GM12878 (cell line): ENCODE measurements around the gene BDH1. TPM values are rescaled to one million over a fixed set of nuclear protein-coding genes. Genes with fewer than 3 reads are reported as not detected.

Experiments used
- BACH1 ChIP-seq: fragments of 450-650 bp; IDR thresholded peaks from 2 replicates; pipeline ENCODE4 v1.6.1; 2017; ENCODE audit warnings: mild to moderate bottlenecking, borderline replicate concordance
- BCL11A ChIP-seq: IDR thresholded peaks from 2 replicates; pipeline ENCODE4 v1.6.1; 2011; ENCODE audit warnings: low read depth, low read length
- ESRRA ChIP-seq: IDR thresholded peaks from 2 replicates; pipeline ENCODE4 v1.6.1; 2012; ENCODE audit warnings: mild to moderate bottlenecking, low read length, improper control_type of control experiment
- ETV6 ChIP-seq, 2 experiments: fragments of 450-650 bp in 1 of 2; IDR thresholded peaks in 1 of 2; conservative IDR thresholded peaks in 1 of 2; 2 replicates each; pipeline ENCODE4 v1.6.1; 2014; ENCODE audit warnings: antibody characterized with exemption in 1 of 2, borderline replicate concordance in 1 of 2, low read depth in 1 of 2, mild to moderate bottlenecking in 1 of 2, moderate library complexity in 1 of 2
- FOS ChIP-seq: IDR thresholded peaks from 3 replicates; pipeline ENCODE4 v1.6.1; 2011; ENCODE audit warnings: borderline replicate concordance; ENCODE audit not compliant: insufficient read length; ENCODE audit errors: extremely low read depth
- GATAD2B ChIP-seq: fragments of 450-650 bp; conservative IDR thresholded peaks from 2 replicates; pipeline ENCODE4 v1.6.1; 2017; ENCODE audit warnings: low read depth, mild to moderate bottlenecking, moderate library complexity
- IRF3 ChIP-seq: fragments of 450-650 bp; IDR thresholded peaks from 2 replicates; pipeline ENCODE4 v1.6.1; 2014; ENCODE audit warnings: mild to moderate bottlenecking
- MYB ChIP-seq: fragments of 150-350 bp; IDR thresholded peaks from 2 replicates; pipeline ENCODE4 v1.6.1; 2014; ENCODE audit warnings: mild to moderate bottlenecking, low read depth, low read length, borderline replicate concordance
- NKRF ChIP-seq: fragments of 450-650 bp; conservative IDR thresholded peaks from 2 replicates; pipeline ENCODE4 v1.6.1; 2017; ENCODE audit warnings: mild to moderate bottlenecking, moderate library complexity
- PML ChIP-seq: IDR thresholded peaks from 2 replicates; pipeline ENCODE4 v1.6.1; 2012; ENCODE audit warnings: low read length, inconsistent platforms
- RAD21 ChIP-seq: IDR thresholded peaks from 2 replicates; pipeline ENCODE4 v1.6.1; 2011; ENCODE audit warnings: mild to moderate bottlenecking, low read depth, low read length, moderate library complexity; ENCODE audit not compliant: insufficient read depth
- RAD51 ChIP-seq: fragments of 450-650 bp; IDR thresholded peaks from 2 replicates; pipeline ENCODE4 v1.6.1; 2016; ENCODE audit warnings: moderate library complexity, mild to moderate bottlenecking, inconsistent platforms
- RB1 ChIP-seq: fragments of 450-650 bp; formaldehyde crosslinking; IDR thresholded peaks from 2 replicates; pipeline ENCODE4 v1.6.1; 2017; ENCODE audit warnings: mild to moderate bottlenecking, borderline replicate concordance
- RELA ChIP-seq: fragments of 450-650 bp; IDR thresholded peaks from 2 replicates; pipeline ENCODE4 v1.8.0; 2014; ENCODE audit warnings: borderline replicate concordance; ENCODE audit not compliant: partially characterized antibody
- SREBF1 ChIP-seq: IDR thresholded peaks from 2 replicates; pipeline ENCODE4 v1.6.1; 2012; ENCODE audit warnings: mild to moderate bottlenecking, low read length
- SUPT20H ChIP-seq: IDR thresholded peaks from 2 replicates; pipeline ENCODE4 v1.6.1; 2011; ENCODE audit warnings: low read depth, mild to moderate bottlenecking, low read length, moderate library complexity, borderline replicate concordance; ENCODE audit not compliant: control insufficient read depth
- TCF3 ChIP-seq: IDR thresholded peaks from 2 replicates; pipeline ENCODE4 v1.6.1; 2012; ENCODE audit warnings: low read depth, mild to moderate bottlenecking, low read length, borderline replicate concordance; ENCODE audit not compliant: insufficient read depth
- ZBTB4 ChIP-seq: fragments of 450-650 bp; formaldehyde crosslinking; IDR thresholded peaks from 2 replicates; pipeline ENCODE4 v1.4.0; 2022; ENCODE audit warnings: mild to moderate bottlenecking, moderate library complexity
- ZNF384 ChIP-seq: IDR thresholded peaks from 2 replicates; pipeline ENCODE4 v1.6.1; 2012; ENCODE audit warnings: low read depth, mild to moderate bottlenecking, low read length, improper control_type of control experiment, borderline replicate concordance
- polyA plus RNA-seq, 11 experiments: library from polyadenylated mRNA; depleted of rRNA in 4 of 11; unstranded in 6 of 11; stranded (reverse) in 5 of 11; fragments of >200 nt; fragmentation: Nextera tagmentation in 4 of 11; fragmentation: Illumina TruSeq in 1 of 11; extraction: Ambion mirVana in 4 of 11; extraction: Trizol in 1 of 11; gene quantifications; 1 replicate in 1 of 11; 2 replicates in 10 of 11; pipeline versions ENCODE4 v1.2.1 to v1.2.3, GENCODE V29; 2011 to 2016; ENCODE audit warnings: inconsistent platforms in 2 of 11, missing spikeins in 2 of 11, low read depth in 1 of 11
- total RNA-seq, 4 experiments: library from RNA; depleted of rRNA in 3 of 4; stranded (reverse); fragments of >200 nt in 3 of 4; fragmentation: Illumina TruSeq in 1 of 4; extraction: Trizol in 1 of 4; gene quantifications; 2 replicates each; pipeline versions ENCODE4 v1.2.1 to v1.2.3, GENCODE V29; 2013 to 2021

The BDH1 gene
- total and polyA plus RNA-seq, 10 of the 15 experiments (the other 5 are each of a cell fraction or from before 2014, with no cell fraction given), result 11.3 to 84.5 (median 60.3) TPM

GRCh38 chr3:197555281-197556261 lies at the start of gene BDH1 (continued):
- peak; percentile 66 for TF ChIP-seq NKRF
- TF ChIP-seq ZBTB4 (CRISPR knock-in tag), result no peak
- TF ChIP-seq RAD51, result no peak
- peak; percentile 83; the same call in 1 of the 2 replicates for TF ChIP-seq GATAD2B
- TF ChIP-seq FOS, result no peak
- TF ChIP-seq SREBF1, result no peak
- TF ChIP-seq ESRRA, result no peak; the same call in 1 of the 2 replicates
- TF ChIP-seq BCL11A, result no peak
- TF ChIP-seq IRF3, result no peak
- 0 out of 2 replicates have a peak, but pooled peaks have one; percentile 24 for TF ChIP-seq TCF3
- no peak for TF ChIP-seq SUPT20H
- 0 out of 2 replicates have a peak, but pooled peaks have one; percentile 13 for TF ChIP-seq PML
- TF ChIP-seq BACH1, result peak; percentile 74
- peak; percentile 69; the same call in 1 of the 2 replicates for TF ChIP-seq RB1
- no peak for TF ChIP-seq ZNF384
- no peak for TF ChIP-seq MYB
- TF ChIP-seq RELA, result no peak
- no peak for TF ChIP-seq ETV6 (conservative IDR thresholded peaks at IDR 0.05 in 1 of 2, IDR thresholded peaks at IDR 0.05 in 1 of 2; ENCODE audit: borderline replicate concordance in 1 of 2, low read depth in 1 of 2)
- TF ChIP-seq RAD21, result no peak
